Lung (tissue), 12 donors: ENCODE results near the gene CFL2. TPM values are rescaled to one million over a fixed set of nuclear protein-coding genes. Genes with fewer than 3 reads are reported as not detected.

Experiments used
- ATAC-seq: fragments of 200-7000 bp; cut with Tn5 transposase; one replicate; pipeline ENCODE4 v1.9.1; 2020; ENCODE audit warnings: moderate number of reproducible peaks; ENCODE audit not compliant: insufficient read depth, low FRiP score
- DNase-seq, 3 donors: peaks; one replicate each; pipeline ENCODE4 v3.0.0-alpha.2; 2013 to 2017
- H3K27ac ChIP-seq, 2 donors: one replicate each; pipeline ENCODE4 v1.5.1; 2013; ENCODE audit warnings: mild to moderate bottlenecking in 2 of 2, moderate library complexity in 2 of 2, control low read depth in 1 of 2, inconsistent platforms in 1 of 2, low read depth in 1 of 2, low read length in 1 of 2
- H3K27me3 ChIP-seq, 3 donors: one replicate each; pipeline ENCODE4 v1.5.1; 2013; ENCODE audit warnings: low read length in 2 of 3; ENCODE audit not compliant: control insufficient read depth in 3 of 3, insufficient read depth in 3 of 3
- H3K36me3 ChIP-seq, 4 donors: one replicate each; pipeline ENCODE4 v1.5.1; 2013; ENCODE audit warnings: low read length in 4 of 4, mild to moderate bottlenecking in 1 of 4, moderate library complexity in 1 of 4; ENCODE audit not compliant: control insufficient read depth in 4 of 4, insufficient read depth in 4 of 4
- H3K4me1 ChIP-seq, 5 donors: one replicate each; pipeline ENCODE4 v1.5.1; 2013; ENCODE audit warnings: low read length in 5 of 5, mild to moderate bottlenecking in 2 of 5, moderate library complexity in 1 of 5; ENCODE audit not compliant: control insufficient read depth in 5 of 5, insufficient read depth in 5 of 5
- H3K4me3 ChIP-seq: one replicate; pipeline ENCODE4 v1.5.1; 2013; ENCODE audit warnings: mild to moderate bottlenecking, control low read depth, moderate library complexity
- H3K9ac ChIP-seq, 2 donors: one replicate each; pipeline ENCODE4 v1.5.1; 2013; ENCODE audit warnings: low read length in 2 of 2, control low read depth in 1 of 2; ENCODE audit not compliant: insufficient read depth in 1 of 2
- H3K9me3 ChIP-seq, 4 donors: one replicate each; pipeline ENCODE4 v1.5.1; 2013; ENCODE audit warnings: low read length in 3 of 4, mild to moderate bottlenecking in 1 of 4, moderate library complexity in 1 of 4; ENCODE audit not compliant: control insufficient read depth in 4 of 4, insufficient read depth in 3 of 4
- CTCF ChIP-seq: IDR thresholded peaks from 2 replicates; pipeline ENCODE4 v1.5.1; 2012; ENCODE audit warnings: mild to moderate bottlenecking; ENCODE audit errors: control extremely low read depth, extremely low read depth
- WGBS, 2 donors: extraction: QIAGEN DNeasy Blood & Tissue Kit; methylation state at CpG; one replicate each; pipeline ENCODE4 v1.1.7; 2013; 5-methylcytosine and 5-hydroxymethylcytosine counted together
- polyA plus RNA-seq, 2 donors: library from polyadenylated mRNA; stranded (reverse); fragments of 200-250 nt; gene quantifications; one replicate each; pipeline ENCODE4 v1.2.1, GENCODE V29; 2013
- total RNA-seq, 2 donors: library from RNA; depleted of rRNA in 1 of 2; stranded (reverse); fragments of >200 nt in 1 of 2; gene quantifications; one replicate each; pipeline ENCODE4 v1.2.1, GENCODE V29; 2014 to 2021
- donor health status: control.
- donor health status: control.
- donor health status: Bipolar disorder and iron deficiency.
- donor health status: healthy.
- donor health status: DM: yes; HTN: yes; CAD: no.

CFL2 gene
- total and polyA plus RNA-seq, 4 donors, result 17.1 to 77.8 (median 33.7) TPM

GRCh38 chr14:34711796-34712712 is 2.3 kb downstream of the CFL2 start:
- 83 to 85% methylated on average over 4 of the region's 4 CpGs for WGBS, 2 donors
- H3K4me1 ChIP-seq, result peaks cover 0 to 24% (median 7%) of the 10 kb centered on the region in 5 donors

GRCh38 chr14:34711169-34711568 is 3.2 kb downstream of the CFL2 start:
- peak in 2 of 3 donors; percentile 31 to 41 for DNase-seq

More at GRCh38 chr14:34711796-34712712, 2.3 kb downstream of the CFL2 start:
- H3K27ac ChIP-seq, result peak overlapping the region in 1 of 2 donors; percentile 74
- no peak for ATAC-seq
- TF ChIP-seq CTCF, result no peak
- H3K36me3 ChIP-seq, result peaks cover 2 to 15% (median 8%) of the 10 kb centered on the region in 4 donors
- H3K9me3 ChIP-seq, result no peaks in the 10 kb centered on the region
- no peak for DNase-seq
- H3K4me3 ChIP-seq, result no peak overlapping the region
- no peak overlapping the region for H3K9ac ChIP-seq
- no peaks in the 10 kb centered on the region for H3K27me3 ChIP-seq

GRCh38 chr14:34710744-34711143 is 3.6 kb downstream of the CFL2 start:
- Histone ChIP-seq H3K9me3 (no peaks in the 10 kb centered on the region), H3K4me1 (peaks cover 0 to 24% (median 7%) of the 10 kb centered on the region in 5 donors), H3K27me3 (no peaks in the 10 kb centered on the region), H3K36me3 (peaks cover 2 to 15% (median 8%) of the 10 kb centered on the region in 4 donors), H3K9ac (no peak overlapping the region), H3K4me3 (no peak overlapping the region), H3K27ac (peak overlapping the region in 1 of 2 donors; percentile 70)
- ATAC-seq, result no peak
- TF ChIP-seq CTCF, result no peak
- WGBS, 2 donors, result 63 to 85% methylated on average over 2 of the region's 2 CpGs
- DNase-seq, result no peak

More at GRCh38 chr14:34711169-34711568, 3.2 kb downstream of the CFL2 start:
- ATAC-seq, result no peak
- no peak overlapping the region for H3K4me3 ChIP-seq
- no peak for TF ChIP-seq CTCF
- H3K36me3 ChIP-seq, result peaks cover 2 to 15% (median 8%) of the 10 kb centered on the region in 4 donors
- WGBS, 2 donors, result 70 to 84% methylated on average over 3 of the region's 3 CpGs
- peak overlapping the region in 1 of 2 donors; percentile 70 for H3K27ac ChIP-seq
- peaks cover 0 to 24% (median 7%) of the 10 kb centered on the region in 5 donors for H3K4me1 ChIP-seq
- H3K27me3 ChIP-seq, result no peaks in the 10 kb centered on the region
- H3K9me3 ChIP-seq, result no peaks in the 10 kb centered on the region
- no peak overlapping the region for H3K9ac ChIP-seq
